K562 (cell line): ENCODE measurements around the gene SLC25A21. TPM values are rescaled to one million over a fixed set of nuclear protein-coding genes. Genes with fewer than 3 reads are reported as not detected.

Experiments
- ATAC-seq: fragments of 200-7000 bp; cut with Tn5 transposase; 3 replicates; pipeline ENCODE4 v1.9.1; 2020; ENCODE audit warnings: moderate library complexity
- BruUV-seq: library from RNA; stranded (reverse); fragments of 400-500 nt; replicated peaks from 2 replicates; lab custom pipeline; 2021; lab: Mats Ljungman, UMichigan
- CTCF ChIA-PET: fragments of 300-600 bp; formaldehyde crosslinking; extraction: SDS; loops from one replicate; lab custom pipeline; 2021; ENCODE audit warnings: low intra/inter-chr PET ratio; lab: Yijun Ruan, JAX
- POLR2A ChIA-PET: fragments of 300-600, 350-650 bp; sonication (Branson Sonifier 250); formaldehyde crosslinking; extraction: SDS; loops from one replicate; lab custom pipeline; 2021; ENCODE audit warnings: antibody characterized with exemption, inconsistent platforms; lab: Yijun Ruan, JAX
- DNase-seq, 4 experiments: peaks; one replicate each; pipeline versions ENCODE4 v3.0.0 to v3.0.0-alpha.2; 2011 to 2018; ENCODE audit warnings: low spot score in 3 of 4, mixed read lengths in 3 of 4; ENCODE audit errors: extremely low read depth in 1 of 4
- FAIRE-seq: peaks from 2 replicates; lab custom pipeline; 2011; peaks lifted over from hg19 to GRCh38; lab: Jason Lieb, UNC
- H2AFZ ChIP-seq: 2 replicates; pipeline ENCODE4 v1.6.0; 2011; ENCODE audit warnings: low read depth, low read length, control low read depth, inconsistent platforms
- H3K27ac ChIP-seq: fragments of 200-600 bp; 3 replicates; pipeline ENCODE4 v1.8.0; 2011; ENCODE audit warnings: low read depth, mild to moderate bottlenecking, control low read depth, inconsistent platforms, low read length, moderate library complexity, mixed read lengths; ENCODE audit errors: extremely low read depth
- H3K27me3 ChIP-seq, 2 experiments: fragments of 300-600 bp in 1 of 2; 2 replicates in 1 of 2; 3 replicates in 1 of 2; pipeline versions ENCODE4 v1.6.0 to v1.8.0; 2011; ENCODE audit warnings: inconsistent platforms in 2 of 2, low read length in 2 of 2, mild to moderate bottlenecking in 1 of 2, mixed read lengths in 1 of 2, moderate library complexity in 1 of 2; ENCODE audit not compliant: control insufficient read depth in 2 of 2, insufficient read depth in 2 of 2
- H3K36me3 ChIP-seq: fragments of 300-600 bp; 3 replicates; pipeline ENCODE4 v1.8.0; 2011; ENCODE audit warnings: mild to moderate bottlenecking, low read length, inconsistent platforms; ENCODE audit not compliant: control insufficient read depth, insufficient read depth
- H3K4me1 ChIP-seq, 2 experiments: fragments of 200-600 bp in 1 of 2; replicated peaks in 1 of 2; 2 replicates in 1 of 2; 3 replicates in 1 of 2; pipeline versions ENCODE4 v1.5.1 to v1.8.0; 2011; ENCODE audit warnings: inconsistent platforms in 2 of 2, low read length in 2 of 2, mild to moderate bottlenecking in 1 of 2, mixed read lengths in 1 of 2, moderate library complexity in 1 of 2; ENCODE audit not compliant: control insufficient read depth in 2 of 2, insufficient read depth in 2 of 2
- H3K4me2 ChIP-seq: 2 replicates; pipeline ENCODE4 v1.6.1; 2011; ENCODE audit warnings: low read length, control low read depth, inconsistent platforms, mixed read lengths; ENCODE audit not compliant: insufficient read depth
- H3K4me3 ChIP-seq: fragments of 200-600 bp; sonication (generic), shearing (Covaris generic); 2 replicates; pipeline ENCODE4 v1.5.1; 2016; ENCODE audit warnings: control low read depth, inconsistent platforms
- H3K79me2 ChIP-seq: fragments of 200-600 bp; 3 replicates; pipeline ENCODE4 v1.8.0; 2011; ENCODE audit warnings: low read length, inconsistent platforms; ENCODE audit not compliant: control insufficient read depth, insufficient read depth
- H3K9ac ChIP-seq, 2 experiments: 2 replicates each; pipeline versions ENCODE4 v1.6.0 to v1.6.1; 2011; ENCODE audit warnings: low read depth in 2 of 2, low read length in 2 of 2, control low read depth in 1 of 2, inconsistent platforms in 1 of 2, mild to moderate bottlenecking in 1 of 2, mixed read lengths in 1 of 2; ENCODE audit not compliant: insufficient read depth in 1 of 2
- H3K9me1 ChIP-seq: one replicate; pipeline ENCODE4 v1.6.0; 2011; ENCODE audit warnings: inconsistent platforms, mild to moderate bottlenecking, low read length, moderate library complexity; ENCODE audit not compliant: control insufficient read depth, insufficient read depth
- H3K9me3 ChIP-seq: replicated peaks from 2 replicates; pipeline ENCODE4 v1.5.1; 2011; ENCODE audit warnings: low read depth, low read length, inconsistent platforms; ENCODE audit not compliant: control insufficient read depth, insufficient read depth
- H4K20me1 ChIP-seq: replicated peaks from 2 replicates; pipeline ENCODE4 v1.6.1; 2011; ENCODE audit warnings: low read length, inconsistent platforms, mixed read lengths; ENCODE audit not compliant: control insufficient read depth, insufficient read depth
- KLF6 ChIP-seq: fragments of 250-450 bp; sonication (Bioruptor Pico); IDR thresholded peaks from 2 replicates; pipeline ENCODE4 v1.4.0; 2020; ENCODE audit warnings: mild to moderate bottlenecking, moderate library complexity, borderline replicate concordance
- MEIS2 ChIP-seq: fragments of 450-650 bp; IDR thresholded peaks from 2 replicates; pipeline ENCODE4 v1.6.1; 2014; ENCODE audit warnings: mild to moderate bottlenecking; ENCODE audit not compliant: partially characterized antibody
- SLC30A9 ChIP-seq: fragments of 250-450 bp; sonication (Bioruptor Pico); IDR thresholded peaks from 2 replicates; pipeline ENCODE4 v1.8.0; 2022; ENCODE audit warnings: mild to moderate bottlenecking, moderate library complexity
- WGBS: fragments of 100-300 bp; shearing (Covaris generic); methylation state at CpG from one replicate; pipeline ENCODE4 v1.1.6; 2016; ENCODE audit warnings: low coverage, mixed read lengths; ENCODE audit not compliant: insufficient coverage; ENCODE audit errors: missing lambda C conversion rate; 5-methylcytosine and 5-hydroxymethylcytosine counted together
- in situ Hi-C: fragments of 300-500 bp; cut with MboI; formaldehyde crosslinking; loops from 4 replicates; pipeline ENCODE4 v1.15.0; 2018; ENCODE audit warnings: inconsistent platforms, mixed read lengths
- intact Hi-C: fragments of 100-400 bp; cut with micrococcal nuclease; formaldehyde crosslinking; loops from 2 replicates; pipeline ENCODE4 v1.14.2; 2022
- polyA plus RNA-seq, 8 experiments: library from polyadenylated mRNA; depleted of rRNA in 4 of 8; stranded (reverse) in 5 of 8; unstranded in 3 of 8; fragments of >200 nt; fragmentation: Nextera tagmentation in 2 of 8; fragmentation: Illumina TruSeq in 1 of 8; extraction: Ambion mirVana in 2 of 8; extraction: Trizol in 1 of 8; gene quantifications; 2 replicates each; pipeline versions ENCODE4 v1.2.1 to v1.2.3, GENCODE V29; 2011 to 2014; ENCODE audit warnings: inconsistent platforms in 1 of 8, missing spikeins in 1 of 8
- total RNA-seq, 7 experiments: library from RNA; depleted of rRNA in 6 of 7; stranded (reverse); fragments of >200 nt in 6 of 7; fragmentation: Illumina TruSeq in 2 of 7; extraction: Trizol in 2 of 7; gene quantifications; 2 replicates each; pipeline versions ENCODE4 v1.2.1 to v1.2.3, GENCODE V29; 2011 to 2021; ENCODE audit warnings: low replicate concordance in 1 of 7
- TF ChIP-seq, protein P1 (sequence below): fragments of 450-650 bp; IDR thresholded peaks from 2 replicates; pipeline ENCODE4 v1.6.1; 2016

SLC25A21 gene
- total and polyA plus RNA-seq, 9 of the 15 experiments (the other 6 are each of a cell fraction or from before 2014, with no cell fraction given): 15.2 to 46.7 (median 28.7) TPM

GRCh38 chr14:36748610-36749213 lies 423.7 kb downstream of the SLC25A21 start:
- no peak overlapping the region for H3K27ac ChIP-seq
- 34% methylated on average over 3 of the region's 3 CpGs for WGBS
- H3K27me3 ChIP-seq: no peaks in the 10 kb centered on the region
- no peak for FAIRE-seq
- H3K4me2 ChIP-seq: no peak overlapping the region
- H3K9me3 ChIP-seq: no peaks in the 10 kb centered on the region
- H3K79me2 ChIP-seq: no peaks in the 10 kb centered on the region
- in situ Hi-C loops: no loop called here
- ChIA-PET POLR2A (no interaction called here), CTCF (no interaction called here)
- no peak overlapping the region for H2AFZ ChIP-seq
- no peak for DNase-seq
- H3K4me1 ChIP-seq: no peaks in the 10 kb centered on the region; a peak in 1 of 5 replicates
- no peaks in the 10 kb centered on the region for H3K9me1 ChIP-seq
- ATAC-seq: no peak
- BruUV-seq: no TSS peak
- intact Hi-C loops: loop anchor here (5.0 kb wide), 1 partner anchor 101 kb away; no protein-coding TSS in a partner anchor
- no peaks in the 10 kb centered on the region for H3K36me3 ChIP-seq
- no peaks in the 10 kb centered on the region for H4K20me1 ChIP-seq
- no peak overlapping the region for H3K4me3 ChIP-seq
- TF ChIP-seq, protein P1, sequence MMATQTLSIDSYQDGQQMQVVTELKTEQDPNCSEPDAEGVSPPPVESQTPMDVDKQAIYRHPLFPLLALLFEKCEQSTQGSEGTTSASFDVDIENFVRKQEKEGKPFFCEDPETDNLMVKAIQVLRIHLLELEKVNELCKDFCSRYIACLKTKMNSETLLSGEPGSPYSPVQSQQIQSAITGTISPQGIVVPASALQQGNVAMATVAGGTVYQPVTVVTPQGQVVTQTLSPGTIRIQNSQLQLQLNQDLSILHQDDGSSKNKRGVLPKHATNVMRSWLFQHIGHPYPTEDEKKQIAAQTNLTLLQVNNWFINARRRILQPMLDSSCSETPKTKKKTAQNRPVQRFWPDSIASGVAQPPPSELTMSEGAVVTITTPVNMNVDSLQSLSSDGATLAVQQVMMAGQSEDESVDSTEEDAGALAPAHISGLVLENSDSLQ: peak; percentile 62; the same call in 1 of the 2 replicates
- TF ChIP-seq SLC30A9 (CRISPR knock-in tag) (no peak), MEIS2 (peak; percentile 9), KLF6 (CRISPR knock-in tag) (no peak)
- H3K9ac ChIP-seq: no peak overlapping the region
